Neutrophil (primary cell): ENCODE results near the gene VAV1.

Experiments
- H3K27ac ChIP-seq: fragments of 200-600 bp; sonication (generic); 2 replicates; pipeline ENCODE4 v1.5.1; 2016; ENCODE audit warnings: mild to moderate bottlenecking, moderate library complexity
- H3K27me3 ChIP-seq: fragments of 200-600 bp; sonication (generic); 2 replicates; pipeline ENCODE4 v1.6.0; 2016; ENCODE audit warnings: mild to moderate bottlenecking
- H3K36me3 ChIP-seq: fragments of 200-600 bp; sonication (generic); 2 replicates; pipeline ENCODE4 v1.5.1; 2017
- H3K4me1 ChIP-seq, 2 experiments: fragments of 200-600 bp in 1 of 2; sonication (generic) in 1 of 2; 1 replicate in 1 of 2; 2 replicates in 1 of 2; pipeline versions ENCODE4 v1.5.1 to v1.6.1; 2013 to 2016; ENCODE audit warnings: low read depth in 1 of 2, low read length in 1 of 2, mild to moderate bottlenecking in 1 of 2, moderate library complexity in 1 of 2; ENCODE audit not compliant: control insufficient read depth in 1 of 2, insufficient read depth in 1 of 2
- H3K4me3 ChIP-seq, 2 experiments: fragments of 200-600 bp in 1 of 2; sonication (generic) in 1 of 2; 1 replicate in 1 of 2; 2 replicates in 1 of 2; pipeline ENCODE4 v1.5.1; 2013 to 2016; ENCODE audit warnings: low read depth in 1 of 2, low read length in 1 of 2, mild to moderate bottlenecking in 1 of 2, moderate library complexity in 1 of 2
- H3K9me3 ChIP-seq: fragments of 200-600 bp; sonication (generic); 2 replicates; pipeline ENCODE4 v1.5.1; 2016
- CTCF ChIP-seq: fragments of 200-600 bp; sonication (generic); IDR thresholded peaks from 2 replicates; pipeline ENCODE4 v1.5.1; 2016; ENCODE audit warnings: antibody characterized with exemption

VAV1 gene

GRCh38 chr19:6835501-6835900 lies 63.0 kb downstream of the VAV1 start:
- Histone ChIP-seq H3K27me3 (no peaks in the 10 kb centered on the region), H3K36me3 (peaks cover 98% of the 10 kb centered on the region), H3K4me1 (peaks cover 0 to 4% of the 10 kb centered on the region in 2 experiments), H3K27ac (no peak overlapping the region), H3K4me3 (no peak overlapping the region), H3K9me3 (no peaks in the 10 kb centered on the region)
- TF ChIP-seq CTCF, result no peak

- Histone ChIP-seq H3K36me3 (peaks cover 98% of the 10 kb centered on the region), H3K27me3 (no peaks in the 10 kb centered on the region), H3K4me3 (no peak overlapping the region), H3K4me1 (no peaks in the 10 kb centered on the region), H3K27ac (peak overlapping the region; percentile 40), H3K9me3 (no peaks in the 10 kb centered on the region)
- TF ChIP-seq CTCF, result no peak
Measured at GRCh38 chr19:6837525-6837924, 65.0 kb downstream of the VAV1 start.

- no peaks in the 10 kb centered on the region for H3K4me1 ChIP-seq
- peaks cover 98% of the 10 kb centered on the region for H3K36me3 ChIP-seq
Measured at GRCh38 chr19:6838062-6838655, 65.7 kb downstream of the VAV1 start.

GRCh38 chr19:6842871-6843607 lies 70.5 kb downstream of the VAV1 start:
- no peaks in the 10 kb centered on the region for H3K27me3 ChIP-seq
- H3K36me3 ChIP-seq, result peaks cover 88% of the 10 kb centered on the region
- no peak for TF ChIP-seq CTCF
- no peaks in the 10 kb centered on the region for H3K4me1 ChIP-seq
- H3K4me3 ChIP-seq, result no peak overlapping the region
- peak overlapping the region; percentile 18 for H3K27ac ChIP-seq
- no peaks in the 10 kb centered on the region for H3K9me3 ChIP-seq

More at GRCh38 chr19:6838062-6838655, 65.7 kb downstream of the VAV1 start:
- no peak for TF ChIP-seq CTCF
- Histone ChIP-seq H3K9me3 (no peaks in the 10 kb centered on the region), H3K27me3 (no peaks in the 10 kb centered on the region), H3K4me3 (no peak overlapping the region), H3K27ac (no peak overlapping the region)

GRCh38 chr19:6847828-6848200 lies 75.3 kb downstream of the VAV1 start:
- TF ChIP-seq CTCF, result no peak
- H3K36me3 ChIP-seq, result peaks cover 87% of the 10 kb centered on the region
- no peak overlapping the region for H3K27ac ChIP-seq
- H3K9me3 ChIP-seq, result no peaks in the 10 kb centered on the region
- no peaks in the 10 kb centered on the region for H3K27me3 ChIP-seq
- no peak overlapping the region for H3K4me3 ChIP-seq
- no peaks in the 10 kb centered on the region for H3K4me1 ChIP-seq
